GM18873 (cell line): Measurements from ENCODE around the gene JAK1.

Source experiments
- ATAC-seq: cut with Tn5 transposase; IDR thresholded peaks from one replicate; pipeline ENCODE4 v1.9.1; 2021; ENCODE audit warnings: mild to moderate bottlenecking, moderate library complexity, moderate number of reproducible peaks; ENCODE audit not compliant: unreplicated experiment, low FRiP score

Gene JAK1

DNA sequence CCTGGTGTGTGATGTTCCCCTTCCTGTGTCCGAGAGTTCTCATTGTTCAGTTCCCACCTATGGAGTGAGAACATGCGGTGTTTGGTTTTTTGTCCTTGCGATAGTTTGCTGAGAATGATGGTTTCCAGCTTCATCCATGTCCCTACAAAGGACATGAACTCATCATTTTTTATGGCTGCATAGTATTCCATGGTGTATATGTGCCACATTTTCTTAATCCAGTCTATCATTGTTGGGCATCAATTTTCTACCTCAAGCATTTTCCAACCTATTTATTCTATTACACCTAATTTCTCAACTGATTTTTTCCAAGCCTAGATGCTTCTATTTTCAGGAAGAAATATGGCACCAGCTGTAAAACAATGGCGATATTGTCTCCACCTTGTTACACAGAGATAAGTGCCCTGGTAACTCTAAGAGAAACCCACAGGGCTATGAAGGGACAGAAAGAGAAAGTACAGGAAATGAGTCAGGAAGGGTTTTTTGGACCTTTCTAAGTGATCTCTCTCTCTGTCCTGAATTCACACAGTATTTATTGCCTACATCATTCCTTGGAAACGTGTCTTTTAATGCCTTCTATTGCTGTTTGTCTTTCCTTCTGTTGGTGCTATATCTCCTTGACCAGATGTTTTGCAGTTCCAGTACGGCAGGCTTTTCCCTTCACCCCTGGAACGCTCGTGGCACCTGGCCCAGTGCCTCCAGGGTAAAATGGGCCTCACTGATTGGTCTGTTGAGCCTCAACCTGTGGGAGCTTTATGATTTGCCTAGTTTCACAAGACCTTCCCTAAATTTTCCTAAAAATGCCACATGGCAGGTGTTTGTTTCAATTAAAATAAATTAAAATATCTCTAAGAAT, 14.6 kb upstream of the JAK1 start:
- no peak for ATAC-seq

DNA sequence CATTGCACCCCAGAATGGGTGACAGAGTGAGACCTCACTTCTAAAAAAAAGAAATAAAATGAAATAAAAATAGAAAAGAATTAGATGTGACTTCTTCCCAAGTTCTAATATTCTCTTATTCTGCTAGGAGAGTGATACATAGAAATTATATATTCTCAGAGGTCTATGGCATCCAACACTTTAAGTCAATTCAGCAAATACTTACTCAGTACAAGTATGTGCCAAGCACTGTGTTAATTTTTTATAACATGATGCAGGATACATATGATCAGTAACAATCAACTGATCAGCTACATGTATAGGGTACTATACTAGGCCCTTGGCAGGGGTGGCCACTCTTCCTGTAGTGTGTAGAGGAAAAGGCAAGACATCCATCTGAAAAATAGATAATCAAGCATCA, 13.0 kb upstream of the JAK1 start:
- ATAC-seq, result no peak

DNA sequence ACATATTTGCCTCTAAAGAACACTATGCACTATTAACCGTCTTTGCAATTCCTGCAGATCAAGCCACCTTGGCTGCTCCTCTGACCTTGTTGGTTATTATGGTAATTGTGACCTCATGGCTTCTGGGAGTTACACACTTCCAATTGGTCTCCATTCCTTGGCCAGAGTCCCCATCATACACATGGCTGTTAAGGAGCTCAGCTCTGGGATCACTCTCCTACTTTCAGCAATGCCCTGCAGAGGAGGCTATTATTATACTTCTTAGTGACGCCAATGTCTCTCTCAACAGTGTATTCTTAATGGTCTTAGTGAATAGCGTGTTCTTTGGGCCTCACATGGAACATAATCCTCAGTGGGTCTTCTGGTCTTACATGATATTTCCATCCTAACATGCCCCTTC, 10.0 kb upstream of the JAK1 start:
- ATAC-seq, result no peak

DNA sequence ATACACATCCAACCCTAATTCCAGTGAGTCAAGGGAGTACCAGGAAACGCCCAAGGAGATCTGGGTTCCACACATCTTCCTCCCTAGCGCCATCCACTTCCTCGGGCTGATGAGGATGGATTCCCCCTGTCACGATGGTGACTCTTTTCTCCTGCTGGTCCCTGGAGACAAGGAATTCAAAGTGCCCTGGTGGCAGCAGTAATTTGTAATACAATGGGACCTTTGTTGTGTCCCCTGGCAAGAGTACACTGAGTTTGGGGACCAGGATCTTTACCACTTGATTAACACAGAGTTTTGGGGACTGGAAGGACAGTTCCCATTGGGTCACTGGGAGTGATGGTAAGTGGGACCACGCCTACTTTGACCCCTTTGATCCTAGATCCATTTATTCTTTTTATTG, 9.4 kb upstream of the JAK1 start:
- ATAC-seq, result no peak

DNA sequence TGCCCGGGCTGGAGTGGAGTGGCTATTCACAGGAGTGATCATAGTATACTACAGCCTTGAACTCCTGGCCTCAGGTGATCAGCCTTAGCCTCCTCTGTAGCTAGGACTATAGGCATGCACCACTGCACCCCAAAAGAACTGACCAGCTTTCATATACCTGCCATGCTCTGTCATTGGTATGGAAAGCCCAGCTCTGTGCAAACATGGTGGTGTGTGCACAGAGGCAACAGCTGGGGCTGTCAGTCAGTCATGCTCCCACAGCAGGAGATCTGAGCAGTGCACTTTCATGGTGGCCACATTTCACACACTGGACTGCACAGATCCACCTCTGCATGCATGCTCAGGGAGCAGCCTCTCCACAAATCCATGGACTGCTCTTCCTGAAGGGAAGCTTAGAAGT, 8.8 kb upstream of the JAK1 start:
- ATAC-seq, result no peak

DNA sequence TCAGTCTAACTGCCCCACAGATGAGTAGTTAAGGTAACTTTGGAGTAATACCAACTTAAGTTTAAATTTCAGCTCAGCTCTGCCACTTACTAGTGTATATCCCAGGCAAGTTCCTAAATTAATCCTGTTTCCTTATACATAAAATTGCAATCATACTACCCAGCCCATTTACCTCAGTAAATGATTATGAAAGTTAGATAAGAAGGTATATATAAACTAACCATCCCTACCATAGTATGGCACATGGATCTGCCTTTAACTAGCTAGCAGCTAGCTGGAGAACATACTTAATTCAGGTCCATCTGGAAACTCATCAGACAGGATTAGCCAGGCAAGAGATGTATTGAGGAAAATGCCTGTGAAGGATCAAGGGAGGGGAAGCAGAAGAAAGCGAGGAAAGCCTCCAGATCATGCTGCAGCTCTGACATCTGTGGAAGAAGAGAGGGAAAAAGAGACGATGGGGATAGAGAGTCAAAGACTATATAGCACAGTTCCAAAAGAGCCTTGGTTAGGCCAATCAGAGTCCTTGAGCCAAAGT, 8.0 kb upstream of the JAK1 start:
- no peak for ATAC-seq

DNA sequence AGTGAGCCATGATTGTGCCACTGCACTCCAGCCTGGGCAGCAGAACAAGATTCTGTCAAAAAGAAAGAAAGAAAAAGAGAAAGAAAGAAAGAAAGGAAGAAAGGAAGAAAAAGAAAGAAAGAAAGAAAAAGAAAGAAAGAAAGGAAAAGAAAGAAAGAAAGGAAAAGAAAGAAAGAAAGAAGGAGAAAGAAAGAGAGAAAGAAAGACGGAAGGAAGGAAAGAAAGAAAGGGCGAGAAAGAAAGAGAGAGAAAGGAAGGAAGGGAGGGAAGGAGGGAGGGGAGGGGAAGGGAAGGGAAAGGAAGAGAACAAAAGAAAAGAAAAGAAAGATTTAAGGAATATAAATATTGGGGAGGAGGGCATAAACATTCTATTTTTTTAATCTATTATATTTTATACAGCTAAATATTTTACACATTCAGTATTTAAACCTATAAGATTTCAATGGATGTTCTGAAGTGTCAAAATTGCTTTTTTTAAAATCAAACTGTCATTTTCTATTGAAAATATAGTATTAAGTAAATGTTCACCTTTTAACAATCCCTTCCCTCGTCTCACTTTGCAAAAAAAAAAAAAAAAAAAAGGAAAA, 6.8 kb upstream of the JAK1 start:
- ATAC-seq, result no peak

DNA sequence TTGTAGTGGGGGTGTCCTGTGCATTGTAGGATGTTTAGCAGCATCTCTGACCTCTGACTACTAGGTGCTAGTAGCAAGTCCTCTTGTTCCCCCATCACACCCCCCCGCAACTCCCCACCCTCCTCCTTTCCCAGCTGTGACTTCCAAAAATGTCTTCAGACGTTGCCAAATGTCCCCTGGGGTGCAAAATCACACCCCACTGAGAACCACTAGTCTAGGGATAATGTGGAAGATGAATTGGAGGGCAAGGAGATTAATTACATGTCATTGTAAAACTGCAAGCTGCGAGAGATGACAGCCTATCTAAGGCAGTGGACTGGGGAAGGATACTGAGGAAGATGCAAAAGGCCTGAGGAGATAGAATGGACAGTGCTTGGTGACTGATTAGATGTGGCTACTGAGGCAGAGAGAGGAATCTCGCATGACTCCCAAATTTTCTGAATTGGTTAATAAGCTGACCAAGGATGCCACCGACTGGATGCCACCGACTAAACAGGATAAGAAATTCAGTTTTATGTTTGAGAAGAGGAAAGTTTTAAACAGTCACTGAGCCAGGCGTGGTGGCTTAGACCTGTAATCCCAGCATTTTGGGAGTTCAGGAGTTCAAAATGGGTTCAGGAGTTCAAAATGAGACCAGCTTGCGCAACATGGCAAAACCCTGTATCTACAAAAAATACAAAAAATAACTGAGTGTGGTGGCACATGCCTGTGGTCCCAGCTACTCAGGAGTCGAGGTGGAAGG, 3.1 kb upstream of the JAK1 start:
- ATAC-seq, result no peak

DNA sequence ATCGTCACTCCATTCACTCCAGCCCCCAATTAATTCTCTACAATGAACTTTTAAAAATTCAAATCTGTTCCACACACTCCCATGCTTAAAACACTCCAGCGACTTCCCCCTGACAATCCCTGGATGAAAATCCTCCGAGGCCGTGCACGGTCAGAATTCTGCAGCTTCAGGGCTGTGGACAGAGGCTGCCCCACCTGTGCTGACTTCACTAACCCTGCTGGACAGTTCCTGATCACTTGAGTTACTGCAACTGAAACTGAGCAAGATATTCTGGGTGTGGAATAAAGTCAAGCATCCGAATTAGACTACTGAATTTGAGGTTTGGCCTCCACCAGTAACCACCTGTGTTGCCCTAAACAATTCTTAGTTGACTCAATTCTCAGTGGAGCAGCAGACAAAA, 1.0 kb upstream of the JAK1 start:
- no peak for ATAC-seq

DNA sequence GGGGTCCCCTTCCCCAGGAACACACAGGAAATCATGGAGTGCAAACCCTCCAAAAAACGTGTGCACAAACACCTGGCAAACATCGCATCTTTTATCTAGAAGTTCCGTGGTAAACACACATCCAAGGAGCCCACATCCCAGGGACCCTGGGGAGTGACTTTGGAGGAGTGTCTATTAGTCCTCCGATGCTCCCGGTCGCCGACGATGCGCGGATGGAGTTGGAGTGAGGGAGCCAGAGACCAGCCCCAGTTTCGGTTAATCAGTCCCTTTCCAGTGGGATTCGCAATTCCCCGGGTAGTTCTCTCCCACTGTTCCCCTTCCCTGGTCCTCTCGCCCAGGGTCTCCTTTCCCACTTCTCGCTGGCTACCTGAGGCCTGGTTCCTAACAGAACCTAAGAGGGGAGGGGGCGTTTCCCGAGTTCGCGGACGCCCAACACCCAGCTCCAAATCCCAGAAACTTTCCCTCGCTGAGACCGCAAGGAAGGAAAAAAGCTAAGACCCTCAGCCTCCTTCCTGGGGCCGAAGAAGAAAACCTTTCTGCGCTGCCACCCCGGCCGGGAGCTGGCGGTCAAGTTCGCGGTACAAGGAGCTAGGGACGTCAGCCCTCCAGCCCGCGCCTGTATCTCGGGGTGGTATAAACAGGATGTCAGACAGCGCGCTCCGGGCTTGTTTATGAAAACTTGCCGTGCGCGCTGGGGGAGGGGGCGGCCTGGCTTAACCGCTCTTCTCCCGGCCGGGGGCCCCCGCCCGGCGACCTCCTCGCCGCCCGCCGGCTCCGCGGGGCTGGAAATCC, 787 bp downstream of the JAK1 start:
- peak; percentile 39 for ATAC-seq

DNA sequence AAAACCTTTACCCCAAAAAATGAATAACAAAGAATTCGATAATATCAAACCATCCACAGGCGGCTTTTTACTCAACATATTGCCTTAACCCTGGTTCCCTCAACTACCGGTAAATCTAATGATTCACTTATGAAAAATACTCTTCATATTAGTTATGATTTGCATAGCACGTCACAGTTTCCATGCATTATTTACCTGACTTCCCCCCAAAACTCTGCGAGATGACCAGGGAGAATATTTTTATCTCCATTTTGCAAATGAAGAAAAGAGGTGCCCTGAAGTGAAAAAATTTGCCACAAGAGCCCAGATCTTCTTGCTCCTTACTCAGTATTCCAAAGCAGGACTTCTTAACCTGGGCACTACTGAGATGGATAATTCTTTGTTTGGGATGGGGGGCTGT, 2.9 kb downstream of the JAK1 start:
- no peak for ATAC-seq

DNA sequence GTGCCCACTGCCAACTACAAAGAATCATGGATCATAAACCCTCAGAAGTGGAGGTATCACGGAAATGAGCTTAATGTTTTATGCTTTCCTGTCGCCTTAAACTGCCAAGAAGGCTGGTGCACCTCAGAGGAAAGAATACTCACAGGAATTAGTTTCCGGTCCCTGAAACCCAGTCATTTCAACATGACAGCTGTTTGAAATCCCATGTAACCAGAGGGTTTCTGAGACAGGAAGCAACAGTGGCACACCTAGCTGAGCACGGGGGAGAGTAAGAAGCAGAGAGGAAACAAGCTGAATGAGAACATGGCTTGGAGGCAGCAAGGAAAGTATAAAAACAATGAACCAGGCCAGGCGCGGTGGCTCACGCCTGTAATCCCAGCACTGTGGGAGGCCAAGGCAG, 3.9 kb downstream of the JAK1 start:
- no peak for ATAC-seq

DNA sequence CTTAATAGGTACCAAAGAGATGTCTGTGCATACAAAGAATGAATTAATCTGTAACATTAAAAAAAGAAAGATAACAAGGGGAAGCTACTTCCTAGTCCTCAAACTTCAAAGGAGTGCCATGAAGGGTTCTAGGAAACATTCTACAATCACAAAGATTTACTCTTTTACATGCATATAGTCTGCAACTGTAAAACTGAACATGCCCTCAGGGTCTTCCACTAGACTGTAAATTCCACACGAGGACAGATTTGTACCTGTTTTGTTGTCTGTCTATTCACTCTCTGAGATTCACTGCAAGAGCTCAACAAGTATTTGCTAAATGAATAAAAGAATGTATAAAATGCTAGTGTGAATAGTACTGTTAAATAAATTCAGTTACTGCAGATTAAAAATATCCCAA, 4.4 kb downstream of the JAK1 start:
- no peak for ATAC-seq

DNA sequence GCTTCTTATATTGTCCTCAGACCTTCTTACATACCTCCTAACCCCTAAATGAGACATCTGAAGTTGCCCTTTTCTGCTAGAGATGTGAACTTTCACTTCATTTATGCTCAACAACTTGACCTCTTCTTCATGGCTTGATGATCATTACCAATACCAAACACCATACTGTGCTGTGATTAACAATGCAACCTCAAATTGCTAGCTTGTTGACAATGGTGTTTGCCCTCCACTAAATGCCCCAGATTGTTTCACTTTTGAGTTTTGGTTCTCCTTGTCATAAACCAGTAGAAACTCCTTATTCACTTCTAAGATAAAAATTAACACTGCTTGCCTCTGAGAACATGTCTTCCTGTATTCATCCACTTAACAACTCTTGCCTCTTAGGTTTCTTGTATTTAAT, 5.6 kb downstream of the JAK1 start:
- ATAC-seq, result peak; percentile 74

DNA sequence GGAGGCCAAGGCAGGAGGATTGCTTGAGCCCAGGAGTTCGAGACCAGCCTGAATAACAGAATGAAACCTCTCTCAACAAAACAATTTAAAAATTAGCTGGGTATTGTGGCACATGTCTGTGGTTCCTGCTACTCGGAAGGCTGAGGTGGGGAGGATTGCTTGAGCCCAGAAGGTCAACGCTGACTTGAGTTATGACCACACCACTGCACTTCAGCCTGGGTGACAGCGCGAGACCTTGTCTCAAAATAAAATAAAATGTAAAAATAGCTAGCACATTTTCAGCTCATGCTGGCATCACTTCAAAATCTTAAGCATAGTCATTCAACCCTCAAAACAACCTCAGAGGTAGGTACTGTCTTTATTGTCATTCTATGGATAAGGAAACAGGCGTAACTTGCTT, 6.4 kb downstream of the JAK1 start:
- ATAC-seq, result no peak

DNA sequence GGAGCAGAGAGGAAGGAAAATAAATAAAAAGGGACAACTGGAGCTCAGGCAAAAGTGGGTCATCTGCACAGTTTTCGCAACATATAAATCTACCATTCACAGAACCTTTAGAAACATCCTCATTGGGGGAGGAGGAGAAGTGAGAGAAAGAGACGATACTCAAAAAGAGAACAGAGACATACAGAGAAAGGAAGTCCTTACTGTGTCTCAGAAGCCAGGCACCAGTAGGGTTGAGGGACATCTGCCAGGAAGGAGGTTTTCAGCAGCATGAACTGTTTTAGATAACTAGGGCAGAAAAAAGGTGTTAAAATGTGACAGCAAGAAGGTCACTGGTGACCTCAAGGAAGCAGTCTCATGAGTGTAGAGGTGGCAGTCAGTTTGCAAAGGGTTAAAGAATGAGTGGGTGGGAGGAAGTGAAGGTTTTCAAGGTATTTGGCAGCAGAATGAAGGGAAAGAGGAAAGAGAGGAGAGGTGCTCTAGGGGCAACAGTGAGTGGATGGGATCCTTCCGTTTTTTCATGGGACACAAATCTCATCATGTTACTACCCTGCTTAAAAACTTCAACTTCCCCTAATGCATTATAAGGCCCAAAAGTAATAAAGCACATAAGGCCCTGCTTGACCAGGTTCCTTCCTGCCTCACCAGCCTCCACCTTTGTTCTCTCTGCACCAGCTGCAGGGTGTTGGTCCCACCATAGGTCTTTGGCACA, 9.5 kb downstream of the JAK1 start:
- ATAC-seq, result peak; percentile 82

DNA sequence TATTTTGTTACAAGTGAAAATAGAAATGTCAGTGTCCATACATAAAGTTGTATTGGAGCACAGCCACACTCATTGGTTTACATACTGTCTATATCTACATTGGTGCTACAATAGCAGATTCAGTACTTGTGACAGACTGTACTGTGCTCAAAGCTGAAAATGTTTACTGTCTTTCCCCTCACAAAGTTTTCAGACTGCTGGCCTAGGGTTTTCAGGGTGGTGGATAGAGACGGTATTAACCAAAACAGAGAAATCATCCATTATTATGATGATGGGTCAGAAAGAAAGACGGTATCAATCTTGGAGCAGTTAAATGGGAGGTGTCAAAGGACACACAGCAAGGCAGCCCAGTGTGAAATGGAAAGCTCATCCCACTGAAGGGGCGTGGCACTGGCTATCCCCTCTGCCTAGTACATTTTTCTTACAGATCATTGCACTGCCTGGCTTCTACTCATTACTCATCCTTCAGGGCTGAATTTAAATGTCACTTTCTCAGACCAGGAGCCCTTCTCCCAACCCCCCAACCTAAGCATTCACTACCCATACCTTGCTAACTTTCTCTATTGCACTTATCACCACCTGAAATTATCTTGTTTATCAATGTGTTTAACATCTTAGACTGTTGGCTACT, 10.2 kb downstream of the JAK1 start:
- no peak for ATAC-seq

DNA sequence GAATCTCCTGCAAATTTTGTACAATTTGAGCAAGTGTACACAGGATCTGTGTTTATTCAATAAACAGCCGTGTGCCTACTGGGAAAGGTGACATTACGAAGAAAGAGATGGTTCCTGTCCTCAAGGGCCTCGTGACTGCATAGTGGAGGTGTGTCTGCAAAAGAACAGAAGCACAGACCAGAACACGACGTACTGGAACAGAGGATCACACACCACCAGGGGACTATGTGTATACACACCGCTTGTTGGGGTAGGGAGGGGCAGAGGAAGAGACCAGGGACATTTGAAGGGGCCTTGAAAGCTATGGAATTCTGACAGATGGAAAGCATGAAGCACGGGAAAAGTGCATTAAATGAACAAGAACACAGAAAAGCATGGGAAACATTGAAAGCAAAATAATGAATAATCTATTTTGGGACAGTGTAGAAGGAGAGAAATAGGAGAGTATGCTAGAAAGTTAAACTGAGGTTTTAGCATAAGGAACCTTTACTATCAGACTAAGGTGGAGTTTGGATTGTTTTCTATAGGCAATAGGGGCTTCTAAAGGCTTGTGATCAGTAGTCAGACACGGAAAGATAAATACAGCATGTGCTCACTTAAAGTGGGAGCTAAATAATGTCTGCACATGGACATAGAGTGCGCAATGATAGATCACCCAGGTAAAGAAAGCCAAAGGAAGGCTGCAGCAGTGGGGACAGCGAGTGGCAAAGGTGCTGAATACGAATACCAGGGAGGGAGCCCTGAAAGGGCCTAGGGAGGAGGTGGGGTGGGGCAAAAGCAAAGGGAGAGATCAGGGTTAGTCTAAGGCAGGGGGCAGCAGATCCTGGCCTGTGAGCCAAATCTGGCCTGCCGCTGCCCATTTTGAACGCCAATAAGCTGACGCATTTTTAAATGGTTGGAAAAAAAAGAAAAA, 11.0 kb downstream of the JAK1 start:
- no peak for ATAC-seq

DNA sequence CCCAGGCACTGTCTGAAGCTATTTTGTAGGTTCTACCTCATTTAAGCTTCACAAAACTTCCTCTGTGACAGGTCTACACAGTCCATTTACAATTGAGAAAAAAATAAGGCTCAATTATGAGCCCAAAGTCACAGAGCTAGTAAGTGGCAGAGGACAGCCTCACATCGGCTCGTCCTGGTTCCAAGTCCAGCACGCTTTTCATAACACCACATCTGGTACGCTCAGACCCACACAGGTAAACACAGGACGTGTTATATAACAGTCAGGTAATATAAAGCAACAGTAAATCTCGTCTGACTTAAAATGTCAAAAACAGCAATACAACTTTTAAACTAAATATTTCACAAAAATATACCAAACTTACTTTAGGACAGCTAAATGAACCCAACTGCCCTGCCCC, 13.1 kb downstream of the JAK1 start:
- ATAC-seq, result no peak
